GM21447 (cell line): ENCODE measurements around the gene OR11A1.
"Not testable (repeated sequence)": the region's sequence is repeated elsewhere in the genome, so short reads cannot be mapped to it uniquely, and the experiment has no call there.

Experiments used
- ATAC-seq: cut with Tn5 transposase; IDR thresholded peaks from one replicate; pipeline ENCODE4 v1.9.1; 2021; ENCODE audit not compliant: unreplicated experiment

OR11A1 gene

DNA sequence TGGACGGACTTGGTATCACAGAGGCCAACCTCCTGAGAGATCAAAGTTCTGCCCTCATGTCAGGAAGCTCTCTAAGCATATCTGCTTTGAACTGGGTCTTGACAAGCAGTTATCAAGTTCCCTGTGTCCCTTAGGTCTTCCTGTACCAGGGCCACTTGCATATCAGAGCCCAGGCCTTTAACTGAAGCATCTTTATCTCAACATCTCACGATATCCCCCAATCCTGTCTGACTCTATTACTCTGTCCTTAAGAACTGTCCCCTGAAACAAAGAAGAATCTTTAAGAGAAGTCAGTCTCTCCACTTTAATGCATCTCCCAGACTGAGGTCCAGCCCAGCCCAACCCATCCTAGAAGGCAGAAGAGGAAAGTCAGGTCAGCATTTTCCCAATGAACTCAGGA is 22.7 kb upstream of the OR11A1 start:
- ATAC-seq = no peak

GRCh38 chr6:29478740-29479139 is 21.9 kb upstream of the OR11A1 start:
- ATAC-seq = no peak

DNA sequence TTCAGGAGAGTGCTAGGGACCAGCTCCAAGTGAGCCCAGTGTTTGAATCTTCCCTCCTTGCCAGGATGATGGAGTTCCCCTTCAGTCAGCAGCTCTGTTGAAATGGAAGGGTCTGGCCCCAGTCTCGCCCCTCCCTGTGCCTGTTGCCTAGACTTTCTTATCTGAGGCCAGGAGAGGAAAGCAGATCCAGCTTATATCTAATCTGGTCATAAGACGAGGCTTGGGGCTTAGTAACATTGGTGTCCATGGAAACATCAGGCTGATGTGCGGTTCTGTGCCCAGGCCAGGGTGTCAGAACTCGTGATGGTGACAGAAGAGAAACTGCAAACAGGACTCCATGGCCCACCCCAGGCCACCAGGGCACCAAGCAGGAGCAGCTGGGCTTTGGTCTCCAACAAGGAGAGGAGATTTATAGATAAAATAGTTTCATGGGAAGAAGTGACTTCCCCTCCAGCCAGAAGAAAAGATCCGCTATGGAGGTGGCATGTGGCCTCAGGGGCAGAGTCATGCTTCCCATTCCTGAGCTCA is 21.1 kb upstream of the OR11A1 start:
- ATAC-seq = no peak

- ATAC-seq = no peak
Measured at GRCh38 chr6:29474996-29475395, 18.1 kb upstream of the OR11A1 start.

- no peak for ATAC-seq
Measured at GRCh38 chr6:29466241-29466640, 9.4 kb upstream of the OR11A1 start.

DNA sequence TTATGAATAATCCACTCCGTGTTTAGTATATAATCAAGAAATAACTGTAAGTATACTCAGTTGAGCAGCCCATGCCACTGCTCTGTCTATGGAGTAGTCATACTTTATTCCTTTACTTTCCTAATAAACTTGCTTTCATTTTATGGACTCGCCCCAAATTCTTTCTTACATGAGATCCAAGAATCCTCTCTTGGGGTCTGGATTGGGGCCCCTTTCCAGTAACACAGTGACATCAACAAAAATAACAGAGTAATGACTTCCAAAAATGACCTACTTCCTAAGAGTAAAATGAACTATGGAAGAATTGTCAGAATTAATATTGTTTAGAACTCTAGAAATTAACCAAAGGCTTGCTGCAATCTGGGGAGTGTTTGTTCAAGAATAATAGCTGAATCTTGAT is 8.9 kb upstream of the OR11A1 start:
- ATAC-seq = no peak

GRCh38 chr6:29465279-29465678 is 8.4 kb upstream of the OR11A1 start:
- no peak for ATAC-seq

GRCh38 chr6:29462022-29462421 is 5.2 kb upstream of the OR11A1 start:
- ATAC-seq = no peak

DNA sequence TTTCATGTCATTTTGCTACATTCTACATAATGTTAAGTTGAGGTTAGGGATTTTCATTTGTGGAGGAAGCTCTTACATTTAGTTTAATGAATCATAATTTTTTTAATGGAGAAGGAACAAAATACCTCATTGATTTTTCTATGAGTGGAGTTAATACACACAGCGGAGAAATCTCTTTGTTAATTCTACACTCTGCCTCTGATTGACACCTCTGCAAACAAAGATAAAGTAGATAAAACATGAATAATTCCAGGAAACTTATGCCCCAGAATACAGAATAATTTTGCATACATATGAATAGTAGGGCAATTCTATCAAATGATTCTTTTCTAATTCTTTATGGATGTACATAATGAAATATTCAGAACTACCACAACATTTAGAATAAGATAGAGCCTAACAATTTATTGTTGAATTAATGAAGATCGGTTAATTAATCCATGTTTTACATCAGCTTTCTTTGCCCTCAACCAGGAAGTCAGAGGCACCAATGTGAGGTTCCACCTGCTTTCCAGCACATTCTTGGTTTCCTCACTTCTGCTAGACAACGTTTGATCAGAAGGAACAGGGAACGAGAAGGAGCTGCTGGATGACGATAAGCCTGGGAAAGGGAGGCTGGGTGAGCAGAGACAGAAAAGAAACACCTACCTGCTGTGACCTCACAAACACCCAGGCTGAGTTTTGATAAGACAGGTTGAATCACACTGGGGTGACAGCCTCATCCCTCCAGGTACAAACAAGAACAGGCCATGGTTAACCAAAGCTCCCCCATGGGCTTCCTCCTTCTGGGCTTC is 4.3 kb upstream of the OR11A1 start:
- ATAC-seq = no peak

DNA sequence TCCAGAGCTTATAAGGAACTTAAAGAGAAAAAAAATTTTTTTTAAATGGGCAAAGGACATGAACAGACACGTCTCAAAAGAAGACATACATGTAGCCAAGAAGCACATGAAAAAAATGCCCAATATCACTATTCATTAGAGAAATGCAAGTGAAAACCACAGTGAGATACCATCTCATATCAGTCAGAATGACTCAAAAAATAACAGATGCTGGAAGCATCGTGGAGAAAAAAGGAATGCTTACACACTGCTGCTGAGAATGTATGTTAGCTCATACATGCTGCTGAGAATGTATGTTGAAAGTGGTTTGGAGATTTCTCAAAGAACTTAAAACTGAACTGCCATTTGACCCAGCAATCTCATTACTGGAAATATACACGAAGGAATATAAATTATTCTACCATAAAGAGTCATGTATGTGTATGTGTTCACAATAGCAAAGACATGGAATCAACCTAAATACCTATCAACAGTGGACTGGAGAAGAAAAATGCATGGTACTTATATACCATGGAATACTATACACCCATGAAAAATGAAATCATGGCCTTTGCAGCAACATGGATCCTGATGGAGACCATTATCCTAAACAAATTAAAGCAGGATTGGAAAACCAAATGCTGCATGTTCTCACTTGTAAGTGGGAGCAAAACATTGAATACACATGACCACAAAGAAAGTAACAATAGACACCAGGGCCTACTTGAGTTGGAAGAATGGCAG is 5.2 kb downstream of the OR11A1 start:
- ATAC-seq = no peak

DNA sequence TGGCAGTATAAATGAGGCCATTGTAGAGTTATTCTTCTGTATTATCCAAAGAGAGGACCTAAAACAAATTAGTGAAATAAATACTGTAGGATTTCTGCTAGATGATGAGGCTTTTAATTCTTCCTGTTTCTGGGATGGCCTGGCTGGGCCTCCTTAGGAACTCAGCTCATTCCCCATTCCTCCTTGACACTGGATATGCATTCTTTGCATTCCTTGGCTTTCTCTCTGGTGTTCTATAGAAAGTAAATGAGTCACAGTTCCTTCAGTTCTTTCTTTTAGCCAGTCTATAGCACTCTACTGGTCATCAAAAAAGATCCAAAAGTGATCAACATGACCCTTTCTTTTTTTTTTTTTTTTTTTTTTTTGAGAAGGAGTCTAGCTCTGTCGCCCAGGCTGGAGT is 9.2 kb downstream of the OR11A1 start:
- no peak for ATAC-seq

DNA sequence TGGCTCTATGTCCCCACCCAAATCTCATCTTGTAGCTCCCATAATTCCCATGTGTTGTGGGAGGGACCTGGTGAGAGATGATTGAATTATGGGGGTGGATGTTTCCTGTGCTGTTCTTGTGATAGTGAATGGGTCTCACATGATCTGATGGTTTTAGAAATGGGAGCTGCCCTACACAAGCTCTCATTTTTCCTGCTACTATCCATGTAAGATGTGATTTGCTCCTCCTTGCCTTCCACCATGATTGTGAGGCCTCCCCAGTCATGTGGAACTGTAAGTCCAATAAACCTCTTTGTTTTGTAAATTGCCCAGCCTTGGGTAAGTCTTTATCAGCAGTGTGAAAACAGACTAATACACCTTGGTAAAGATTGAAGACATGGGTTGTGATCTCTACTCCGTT is 12.8 kb downstream of the OR11A1 start:
- ATAC-seq = not testable (repeated sequence)

GRCh38 chr6:29442719-29443118 is 14.2 kb downstream of the OR11A1 start:
- ATAC-seq = no peak

DNA sequence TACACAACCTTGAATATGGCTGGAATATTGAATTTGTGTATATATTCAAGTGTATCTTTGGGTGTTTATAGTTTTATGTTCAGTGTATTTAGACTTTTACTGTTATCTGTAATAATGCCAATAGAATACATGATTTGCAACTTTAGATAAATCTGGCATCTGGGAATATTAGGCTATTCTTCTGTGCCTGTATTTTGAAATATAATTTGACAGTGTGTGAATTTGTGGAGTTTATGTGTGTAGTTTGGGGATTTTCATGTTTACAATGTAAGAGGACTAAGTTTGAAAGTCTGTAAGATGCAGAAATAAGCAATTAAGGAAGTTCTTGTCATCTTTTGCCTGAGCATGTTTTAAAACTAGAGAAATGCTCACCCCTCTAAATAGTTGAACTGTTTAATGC is 17.9 kb downstream of the OR11A1 start, which contains the start of gene OR10C1:
TSS of gene OR10C1 (plus strand) at position 301 of the 400 bp plus-strand sequence. CDS start 710 bp downstream, outside the sequence.
- ATAC-seq = no peak

GRCh38 chr6:29436730-29437129 is 20.1 kb downstream of the OR11A1 start:
- ATAC-seq = not testable (repeated sequence)

GRCh38 chr6:29426654-29427053 is 30.2 kb downstream of the OR11A1 start:
- no peak for ATAC-seq

GRCh38 chr6:29425075-29425474 is 31.8 kb downstream of the OR11A1 start:
- ATAC-seq = no peak

GRCh38 chr6:29424575-29424974 is 32.3 kb downstream of the OR11A1 start:
- no peak for ATAC-seq

DNA sequence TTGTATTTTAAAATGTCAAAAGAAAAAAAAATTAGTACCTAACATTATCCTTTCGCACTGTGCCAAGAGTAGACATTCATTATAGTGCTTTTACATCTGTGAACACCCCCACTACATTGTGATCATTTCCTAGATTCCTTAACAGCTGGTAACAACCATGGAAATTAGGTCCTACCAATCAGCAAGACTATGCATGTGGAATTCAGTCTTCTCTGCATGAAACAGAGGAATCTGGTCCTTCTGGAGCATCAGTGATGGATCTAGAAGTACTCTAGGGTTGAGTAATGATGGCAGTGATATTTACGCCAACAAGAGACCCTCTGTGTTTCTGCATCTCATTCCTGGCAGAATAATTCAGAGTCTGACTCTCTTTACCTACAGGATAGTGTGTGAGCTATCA is 32.7 kb downstream of the OR11A1 start:
- ATAC-seq = no peak

DNA sequence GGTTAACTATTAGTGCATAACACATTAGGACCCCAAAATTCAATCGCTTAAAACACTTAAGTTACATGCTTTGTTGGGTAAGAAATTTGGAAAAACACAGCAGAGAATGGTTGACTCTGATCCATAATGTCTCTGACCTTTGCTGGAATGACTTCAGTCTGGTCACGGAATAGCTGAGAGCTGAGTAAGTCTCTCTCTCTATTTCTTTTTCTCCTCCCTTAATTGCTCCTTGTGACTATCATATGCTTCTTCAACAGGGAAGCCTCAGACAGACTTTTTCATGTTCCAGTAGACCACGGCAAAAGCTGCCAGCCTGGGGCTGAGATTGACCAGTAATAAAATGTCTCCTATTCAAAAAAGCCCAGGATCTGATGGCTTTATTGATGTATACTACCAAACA is 37.4 kb downstream of the OR11A1 start:
- no peak for ATAC-seq

GRCh38 chr6:29414588-29414987 is 42.3 kb downstream of the OR11A1 start, which contains the start of gene OR12D1:
OR12D1 (plus strand) TSS chr6:29414928.
- no peak for ATAC-seq

DNA sequence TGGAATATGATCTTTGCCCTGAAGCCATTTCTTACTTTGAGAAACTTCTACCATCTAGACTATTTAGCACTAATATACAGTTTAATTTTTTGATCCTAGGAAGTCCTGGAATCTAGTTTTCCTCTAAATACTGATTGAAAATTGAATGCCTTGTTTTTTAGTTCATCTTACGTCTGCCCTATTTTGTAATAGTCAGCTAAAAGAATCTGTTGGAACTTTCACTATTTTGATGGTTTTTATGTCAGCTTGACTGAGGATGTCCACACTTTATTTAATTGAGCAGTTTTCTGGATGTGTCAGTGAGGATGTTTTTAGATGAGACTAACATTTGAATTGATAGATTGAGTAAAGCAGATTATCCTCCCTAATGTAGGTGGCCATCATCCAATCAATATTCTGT is 53.1 kb downstream of the OR11A1 start:
- ATAC-seq = no peak
